ENCODE results near the gene RNF2. TPM values are rescaled to one million over a fixed set of nuclear protein-coding genes. Genes with fewer than 3 reads are reported as not detected.

The RNF2 gene
- total RNA-seq, 1 donor from 2014 or later, result 11.6 TPM

GRCh38 chr1:185075476-185075875 is 30.1 kb downstream of the RNF2 start:
- no peak for TF ChIP-seq CTCF (IDR thresholded peaks at IDR 0.05; ENCODE audit: borderline replicate concordance)
- no peaks in the 10 kb centered on the region for H3K27me3 ChIP-seq (ENCODE audit: low read depth)
- intact Hi-C loops (cut with micrococcal nuclease), result no loop called here
- peaks cover 2% of the 10 kb centered on the region for H3K4me1 ChIP-seq
- H3K27ac ChIP-seq (replicated peaks), result no peak overlapping the region
- H3K9me3 ChIP-seq (replicated peaks), result no peaks in the 10 kb centered on the region
- no peaks in the 10 kb centered on the region for H3K36me3 ChIP-seq
- DNase-seq, result no peak
- no peak overlapping the region for H3K4me3 ChIP-seq

GRCh38 chr1:185077374-185077773 is 32.0 kb downstream of the RNF2 start:
- no peak for TF ChIP-seq CTCF (IDR thresholded peaks at IDR 0.05; ENCODE audit: borderline replicate concordance)
- peaks cover 5% of the 10 kb centered on the region for H3K4me1 ChIP-seq
- intact Hi-C loops (cut with micrococcal nuclease), result no loop called here
- no peaks in the 10 kb centered on the region for H3K36me3 ChIP-seq
- H3K27ac ChIP-seq (replicated peaks), result no peak overlapping the region
- no peaks in the 10 kb centered on the region for H3K9me3 ChIP-seq (replicated peaks)
- no peaks in the 10 kb centered on the region for H3K27me3 ChIP-seq (ENCODE audit: low read depth)
- DNase-seq, result no peak
- no peak overlapping the region for H3K4me3 ChIP-seq

GRCh38 chr1:185080422-185080821 is 35.1 kb downstream of the RNF2 start:
- Histone ChIP-seq H3K27me3 (ENCODE audit: low read depth) (no peaks in the 10 kb centered on the region), H3K4me3 (no peak overlapping the region), H3K36me3 (no peaks in the 10 kb centered on the region), H3K27ac (replicated peaks) (no peak overlapping the region), H3K9me3 (replicated peaks) (no peaks in the 10 kb centered on the region), H3K4me1 (peaks cover 5% of the 10 kb centered on the region)
- intact Hi-C loops (cut with micrococcal nuclease), result no loop called here
- no peak for DNase-seq
- no peak for TF ChIP-seq CTCF (IDR thresholded peaks at IDR 0.05; ENCODE audit: borderline replicate concordance)

GRCh38 chr1:185083818-185084217 is 38.5 kb downstream of the RNF2 start:
- no peak for DNase-seq
- no peak overlapping the region for H3K4me3 ChIP-seq
- H3K27ac ChIP-seq (replicated peaks), result no peak overlapping the region
- intact Hi-C loops (cut with micrococcal nuclease), result no loop called here
- peaks cover 5% of the 10 kb centered on the region for H3K4me1 ChIP-seq
- no peak for TF ChIP-seq CTCF (IDR thresholded peaks at IDR 0.05; ENCODE audit: borderline replicate concordance)
- no peaks in the 10 kb centered on the region for H3K9me3 ChIP-seq (replicated peaks)
- H3K27me3 ChIP-seq (ENCODE audit: low read depth), result no peaks in the 10 kb centered on the region
- peaks cover 15% of the 10 kb centered on the region for H3K36me3 ChIP-seq

GRCh38 chr1:185087101-185087500 is 41.7 kb downstream of the RNF2 start:
- intact Hi-C loops (cut with micrococcal nuclease), result no loop called here
- H3K27ac ChIP-seq (replicated peaks), result no peak overlapping the region
- no peaks in the 10 kb centered on the region for H3K9me3 ChIP-seq (replicated peaks)
- TF ChIP-seq CTCF (IDR thresholded peaks at IDR 0.05; ENCODE audit: borderline replicate concordance), result no peak
- H3K4me3 ChIP-seq, result no peak overlapping the region
- DNase-seq, result no peak
- peaks cover 41% of the 10 kb centered on the region for H3K36me3 ChIP-seq
- H3K27me3 ChIP-seq (ENCODE audit: low read depth), result no peaks in the 10 kb centered on the region
- no peaks in the 10 kb centered on the region for H3K4me1 ChIP-seq

GRCh38 chr1:185087746-185088145 is 42.4 kb downstream of the RNF2 start:
- intact Hi-C loops (cut with micrococcal nuclease), result no loop called here
- no peaks in the 10 kb centered on the region for H3K9me3 ChIP-seq (replicated peaks)
- no peaks in the 10 kb centered on the region for H3K27me3 ChIP-seq (ENCODE audit: low read depth)
- no peaks in the 10 kb centered on the region for H3K4me1 ChIP-seq
- TF ChIP-seq CTCF (IDR thresholded peaks at IDR 0.05; ENCODE audit: borderline replicate concordance), result no peak
- H3K36me3 ChIP-seq, result peaks cover 44% of the 10 kb centered on the region
- no peak overlapping the region for H3K27ac ChIP-seq (replicated peaks)
- no peak overlapping the region for H3K4me3 ChIP-seq
- no peak for DNase-seq
